ENCODE results near the gene GATD1. TPM values are rescaled to one million over a fixed set of nuclear protein-coding genes. Genes with fewer than 3 reads are reported as not detected.

GATD1 gene
- total RNA-seq, 1 experiment from 2014 or later: 83.3 TPM

DNA sequence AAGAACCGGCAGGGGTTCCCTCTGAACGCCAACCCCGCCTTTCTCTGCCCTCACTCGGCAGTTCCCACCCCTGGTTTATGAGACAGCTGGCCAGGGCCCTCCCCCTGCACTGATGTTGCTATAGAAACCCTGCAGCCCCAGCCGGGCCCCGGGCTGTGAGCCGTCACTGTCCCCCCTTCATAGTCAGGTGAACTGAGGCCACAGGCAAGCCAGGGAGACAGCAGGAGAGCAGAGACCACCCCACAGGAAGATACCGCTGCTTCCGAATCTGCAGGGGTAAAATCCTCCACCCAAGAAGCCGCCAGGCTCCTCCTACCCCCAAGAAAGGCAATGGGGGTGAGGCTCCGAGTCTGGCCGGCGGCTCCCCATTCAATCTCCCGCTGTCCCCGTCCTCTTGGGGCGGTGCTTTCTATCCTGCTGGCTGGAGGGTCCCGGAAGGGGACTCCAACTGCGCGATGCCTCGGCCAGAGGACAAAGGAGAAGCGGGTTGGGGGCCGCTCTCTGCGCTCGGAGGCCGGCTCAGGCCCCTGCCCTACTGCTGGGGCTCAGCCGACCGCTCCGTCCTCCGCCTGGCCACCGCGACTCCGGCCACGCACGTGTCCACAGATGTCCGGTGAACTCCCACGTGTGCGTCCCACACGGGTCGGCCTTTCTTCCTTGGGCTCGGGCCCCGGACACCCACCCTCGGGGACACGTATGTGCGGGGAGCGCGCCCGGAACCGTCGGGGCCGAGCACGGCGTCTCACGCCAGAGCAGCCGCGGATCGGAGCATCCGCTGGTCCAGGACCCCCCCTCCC lies 20.2 kb upstream of the GATD1 start:
- Mint-ChIP-seq H3K27ac (ENCODE audit: unreplicated experiment) (peak overlapping the region; percentile 58), H3K36me3 (ENCODE audit: insufficient read depth, unreplicated experiment) (peaks cover 75% of the 10 kb centered on the region), H3K27me3 (ENCODE audit: unreplicated experiment) (no peaks in the 10 kb centered on the region), H3K4me1 (ENCODE audit: low read depth, unreplicated experiment) (no peaks in the 10 kb centered on the region), H3K9me3 (ENCODE audit: low read depth, unreplicated experiment) (no peaks in the 10 kb centered on the region), H3K4me3 (ENCODE audit: low read depth, unreplicated experiment) (peak overlapping the region; percentile 83)
- peak; percentile 74 for DNase-seq
- intact Hi-C loops (cut with micrococcal nuclease; ENCODE audit: unreplicated experiment): no loop called here
- no TSS peak for BruUV-seq (replicated peaks)
- TF ChIP-seq CTCF (IDR thresholded peaks at IDR 0.05; ENCODE audit: unreplicated experiment): no peak
- CTCF ChIA-PET: interaction anchor here (0.9 to 1.0 kb wide), 2 partner anchors 47 to 62 kb away, joined by 3 to 20 read pairs; no protein-coding TSS in a partner anchor

DNA sequence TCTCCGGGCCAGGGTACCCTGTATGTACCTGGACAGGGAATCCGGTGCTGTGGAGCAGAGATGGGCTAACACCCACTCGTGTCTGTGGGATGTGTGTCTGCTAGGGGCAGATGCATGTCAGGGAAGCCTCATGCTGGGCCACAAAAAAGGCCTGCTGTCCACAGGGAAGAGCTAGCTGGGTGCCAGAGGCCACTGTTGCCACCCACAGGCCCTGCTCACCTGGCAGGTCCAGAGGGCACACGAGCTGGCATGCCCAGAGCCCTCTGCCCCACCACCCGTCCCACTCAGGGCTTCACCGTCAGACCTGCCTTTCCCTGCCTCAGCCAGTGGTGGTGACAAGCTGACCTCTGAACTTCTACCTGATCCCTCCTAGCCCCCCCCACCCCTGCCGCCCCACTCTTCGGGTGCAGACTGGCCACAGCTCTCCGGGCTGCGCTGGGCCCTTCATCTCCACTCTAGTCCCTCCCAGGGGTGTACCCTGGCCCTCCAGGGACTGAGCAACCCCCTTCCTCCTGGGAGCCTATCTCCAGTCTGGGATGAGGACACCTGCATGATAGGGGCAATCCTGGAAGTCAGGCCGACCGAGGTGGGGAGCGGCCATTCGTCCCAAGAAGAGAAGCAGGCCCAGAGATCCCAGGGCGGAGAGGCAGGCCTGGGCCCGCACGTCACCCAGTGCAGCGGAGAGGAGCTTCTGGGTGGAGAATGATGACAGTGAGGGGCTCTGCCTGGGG lies 19.4 kb upstream of the GATD1 start:
- no peaks in the 10 kb centered on the region for H3K27me3 Mint-ChIP-seq (ENCODE audit: unreplicated experiment)

GRCh38 chr11:795634-796564 lies 18.6 kb upstream of the GATD1 start:
- CTCF ChIA-PET: interaction anchor here (0.7 to 1.1 kb wide), 3 partner anchors 10 to 20 kb away, joined by 4 to 5 read pairs (median 4); no protein-coding TSS in a partner anchor
- DNase-seq: peak; percentile 65

More for the DNA sequence above, 19.4 kb upstream of the GATD1 start:
- peak overlapping the region; percentile 83 for H3K4me3 Mint-ChIP-seq (ENCODE audit: low read depth, unreplicated experiment)
- intact Hi-C loops (cut with micrococcal nuclease; ENCODE audit: unreplicated experiment): no loop called here
- no peak for TF ChIP-seq CTCF (IDR thresholded peaks at IDR 0.05; ENCODE audit: unreplicated experiment)
- peak overlapping the region; percentile 78 for H3K27ac Mint-ChIP-seq (ENCODE audit: unreplicated experiment)
- no peaks in the 10 kb centered on the region for H3K4me1 Mint-ChIP-seq (ENCODE audit: low read depth, unreplicated experiment)
- CTCF ChIA-PET: interaction anchor here (0.9 to 1.0 kb wide), 2 partner anchors 46 to 63 kb away, joined by 3 to 20 read pairs; no protein-coding TSS in a partner anchor
- H3K36me3 Mint-ChIP-seq (ENCODE audit: insufficient read depth, unreplicated experiment): peaks cover 69% of the 10 kb centered on the region
- no peak for DNase-seq
- no TSS peak for BruUV-seq (replicated peaks)
- H3K9me3 Mint-ChIP-seq (ENCODE audit: low read depth, unreplicated experiment): no peaks in the 10 kb centered on the region

More at GRCh38 chr11:795634-796564, 18.6 kb upstream of the GATD1 start:
- TF ChIP-seq CTCF (IDR thresholded peaks at IDR 0.05; ENCODE audit: unreplicated experiment): no peak
- H3K4me1 Mint-ChIP-seq (ENCODE audit: low read depth, unreplicated experiment): no peaks in the 10 kb centered on the region
- H3K9me3 Mint-ChIP-seq (ENCODE audit: low read depth, unreplicated experiment): no peaks in the 10 kb centered on the region
- intact Hi-C loops (cut with micrococcal nuclease; ENCODE audit: unreplicated experiment): no loop called here
- peak overlapping the region; percentile 83 for H3K4me3 Mint-ChIP-seq (ENCODE audit: low read depth, unreplicated experiment)
- BruUV-seq (replicated peaks): no TSS peak
- no peaks in the 10 kb centered on the region for H3K27me3 Mint-ChIP-seq (ENCODE audit: unreplicated experiment)
- H3K27ac Mint-ChIP-seq (ENCODE audit: unreplicated experiment): peak overlapping the region; percentile 78
- peaks cover 68% of the 10 kb centered on the region for H3K36me3 Mint-ChIP-seq (ENCODE audit: insufficient read depth, unreplicated experiment)

Data from Calu3 (cell line).